MM.1S (cell line): Measurements from ENCODE around the gene INO80D.
"Not testable (repeated sequence)": the region's sequence is repeated elsewhere in the genome, so short reads cannot be mapped to it uniquely, and the experiment has no call there.

Source experiments
- DNase-seq: peaks from one replicate; pipeline ENCODE4 v3.0.0-alpha.2; 2015
- H2AFZ ChIP-seq: fragments of 300-600 bp; sonication (generic); 2 replicates; pipeline ENCODE4 v1.6.0; 2016; ENCODE audit warnings: antibody characterized with exemption, low read length
- H3F3A ChIP-seq: fragments of 300-600 bp; sonication (generic); 2 replicates; pipeline ENCODE4 v1.6.1; 2016; ENCODE audit warnings: mild to moderate bottlenecking, antibody characterized with exemption, low read length, moderate library complexity, mixed read lengths; ENCODE audit not compliant: insufficient read depth
- H3K27ac ChIP-seq: fragments of 300-600 bp; sonication (generic); 2 replicates; pipeline ENCODE4 v1.5.1; 2016; ENCODE audit warnings: mild to moderate bottlenecking, low read length
- H3K27me3 ChIP-seq: fragments of 300-600 bp; sonication (generic); replicated peaks from 2 replicates; pipeline ENCODE4 v1.6.0; 2016; ENCODE audit warnings: low read length; ENCODE audit not compliant: insufficient read depth
- H3K36me3 ChIP-seq: fragments of 300-600 bp; sonication (generic); replicated peaks from 2 replicates; pipeline ENCODE4 v1.6.1; 2016; ENCODE audit warnings: mild to moderate bottlenecking, low read length, mixed read lengths; ENCODE audit not compliant: insufficient read depth
- H3K4me1 ChIP-seq: fragments of 300-600 bp; sonication (generic); 2 replicates; pipeline ENCODE4 v1.6.1; 2016; ENCODE audit warnings: low read length, mixed read lengths
- H3K4me2 ChIP-seq: fragments of 300-600 bp; sonication (generic); 2 replicates; pipeline ENCODE4 v1.6.0; 2016; ENCODE audit warnings: low read depth, low read length
- H3K4me3 ChIP-seq: fragments of 300-600 bp; sonication (generic); 2 replicates; pipeline ENCODE4 v1.5.1; 2016; ENCODE audit warnings: low read length, mixed read lengths
- H3K79me2 ChIP-seq: fragments of 300-600 bp; sonication (generic); 2 replicates; pipeline ENCODE4 v1.6.1; 2016; ENCODE audit warnings: mixed run types, low read length, mixed read lengths
- H3K9ac ChIP-seq: fragments of 300-600 bp; sonication (generic); 2 replicates; pipeline ENCODE4 v1.6.1; 2016; ENCODE audit warnings: low read length, mixed read lengths
- H3K9me2 ChIP-seq: fragments of 300-600 bp; sonication (generic); replicated peaks from 2 replicates; pipeline ENCODE4 v1.6.1; 2016; ENCODE audit warnings: mild to moderate bottlenecking, low read length, mixed read lengths; ENCODE audit not compliant: insufficient read depth
- H3K9me3 ChIP-seq: fragments of 300-600 bp; sonication (generic); replicated peaks from 2 replicates; pipeline ENCODE4 v1.6.1; 2016; ENCODE audit warnings: mild to moderate bottlenecking, low read length, mixed read lengths; ENCODE audit not compliant: insufficient read depth
- H4K20me1 ChIP-seq: fragments of 300-600 bp; sonication (generic); 2 replicates; pipeline ENCODE4 v1.6.1; 2016; ENCODE audit warnings: mild to moderate bottlenecking, low read length, moderate library complexity, mixed read lengths; ENCODE audit not compliant: insufficient read depth
- EZH2 ChIP-seq: fragments of 300-600 bp; sonication (generic); optimal IDR thresholded peaks from 2 replicates; pipeline ENCODE3; 2017; ENCODE audit warnings: low read depth, mild to moderate bottlenecking, antibody characterized with exemption, low read length, mixed read lengths
- EZH2phosphoT487 ChIP-seq: fragments of 300-600 bp; sonication (generic); IDR thresholded peaks from 2 replicates; pipeline ENCODE4 v1.6.1; 2018; ENCODE audit warnings: antibody characterized with exemption, low read length
- TF ChIP-seq, protein P1 (sequence below): fragments of 300-600 bp; sonication (generic); IDR thresholded peaks from 2 replicates; pipeline ENCODE4 v1.5.1; 2016; ENCODE audit warnings: antibody characterized with exemption, low read length, mixed read lengths

INO80D gene

DNA sequence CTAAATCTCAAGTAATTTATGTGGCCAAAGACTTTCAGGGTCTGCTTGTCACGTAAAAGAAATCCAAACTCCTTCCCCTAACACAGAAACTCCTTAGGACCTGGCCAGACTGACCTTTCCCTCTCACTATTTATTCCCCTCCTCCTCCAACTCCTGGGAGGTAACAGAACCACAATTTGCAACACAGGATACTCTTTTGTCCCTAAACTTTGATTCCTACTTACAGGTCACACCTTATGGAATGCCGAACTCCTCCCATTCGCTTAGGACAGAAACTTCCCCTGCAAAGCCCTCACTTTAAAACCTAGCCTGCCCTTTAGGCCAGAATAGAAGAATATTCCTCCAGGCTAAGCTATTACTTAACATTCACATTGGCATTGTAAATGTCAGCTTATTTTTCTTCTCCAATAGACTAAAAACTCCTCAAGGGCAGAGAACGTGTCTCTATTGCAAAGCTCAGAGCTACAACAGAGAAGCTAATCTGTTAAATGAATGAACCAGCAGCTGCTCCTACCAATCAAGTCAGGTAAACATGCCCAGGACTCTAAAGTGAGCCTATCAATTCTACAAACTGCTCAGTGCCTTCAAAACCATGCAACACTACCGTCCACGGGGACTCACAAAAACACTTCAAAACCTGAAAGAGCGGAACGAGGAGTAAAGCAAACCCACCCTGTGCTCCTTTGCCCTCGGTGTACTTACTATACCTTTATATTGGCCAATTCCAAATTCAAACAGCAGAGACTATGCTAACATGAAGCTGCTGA is 6.1 kb downstream of the INO80D start:
- H2AFZ ChIP-seq, result no peak overlapping the region
- H3K9ac ChIP-seq, result no peak overlapping the region
- H3K4me1 ChIP-seq, result peaks cover 18% of the 10 kb centered on the region
- no peak overlapping the region for H3K27ac ChIP-seq
- H3K79me2 ChIP-seq, result peaks cover 97% of the 10 kb centered on the region
- no peak overlapping the region for H3K4me2 ChIP-seq
- TF ChIP-seq EZH2phosphoT487 (no peak), EZH2 (no peak)
- TF ChIP-seq, protein P1, sequence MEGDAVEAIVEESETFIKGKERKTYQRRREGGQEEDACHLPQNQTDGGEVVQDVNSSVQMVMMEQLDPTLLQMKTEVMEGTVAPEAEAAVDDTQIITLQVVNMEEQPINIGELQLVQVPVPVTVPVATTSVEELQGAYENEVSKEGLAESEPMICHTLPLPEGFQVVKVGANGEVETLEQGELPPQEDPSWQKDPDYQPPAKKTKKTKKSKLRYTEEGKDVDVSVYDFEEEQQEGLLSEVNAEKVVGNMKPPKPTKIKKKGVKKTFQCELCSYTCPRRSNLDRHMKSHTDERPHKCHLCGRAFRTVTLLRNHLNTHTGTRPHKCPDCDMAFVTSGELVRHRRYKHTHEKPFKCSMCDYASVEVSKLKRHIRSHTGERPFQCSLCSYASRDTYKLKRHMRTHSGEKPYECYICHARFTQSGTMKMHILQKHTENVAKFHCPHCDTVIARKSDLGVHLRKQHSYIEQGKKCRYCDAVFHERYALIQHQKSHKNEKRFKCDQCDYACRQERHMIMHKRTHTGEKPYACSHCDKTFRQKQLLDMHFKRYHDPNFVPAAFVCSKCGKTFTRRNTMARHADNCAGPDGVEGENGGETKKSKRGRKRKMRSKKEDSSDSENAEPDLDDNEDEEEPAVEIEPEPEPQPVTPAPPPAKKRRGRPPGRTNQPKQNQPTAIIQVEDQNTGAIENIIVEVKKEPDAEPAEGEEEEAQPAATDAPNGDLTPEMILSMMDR, result no peak
- no peak overlapping the region for H3K4me3 ChIP-seq
- no peaks in the 10 kb centered on the region for H3K9me3 ChIP-seq
- no peak for DNase-seq
- H3K27me3 ChIP-seq, result no peaks in the 10 kb centered on the region
- peaks cover 6% of the 10 kb centered on the region for H3F3A ChIP-seq
- no peaks in the 10 kb centered on the region for H3K36me3 ChIP-seq
- no peaks in the 10 kb centered on the region for H3K9me2 ChIP-seq
- H4K20me1 ChIP-seq, result peaks cover 7% of the 10 kb centered on the region; the same call in 1 of the 2 replicates

DNA sequence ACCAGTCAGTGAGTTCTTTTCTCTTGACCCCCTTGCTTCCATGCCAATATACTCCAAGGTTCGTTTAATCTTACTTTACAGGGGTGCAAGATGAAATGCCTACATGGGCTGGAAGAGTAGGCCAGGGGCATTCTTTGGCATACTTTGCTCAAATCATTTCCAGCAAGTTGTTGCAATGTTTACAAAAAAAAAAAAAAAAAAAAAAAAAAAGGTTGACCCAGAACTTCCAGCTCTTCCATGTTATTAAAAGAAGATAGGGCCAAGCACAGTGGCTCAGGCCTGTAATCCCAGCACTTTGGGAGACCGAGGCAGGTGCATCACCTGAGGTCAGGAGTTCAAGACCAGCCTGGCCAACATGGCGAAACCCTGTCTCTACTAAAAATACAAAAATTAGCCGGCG is 8.1 kb downstream of the INO80D start:
- H3K27ac ChIP-seq, H3K4me2 ChIP-seq, H3K9me3 ChIP-seq, H3F3A ChIP-seq, H3K9me2 ChIP-seq, H3K4me3 ChIP-seq, H4K20me1 ChIP-seq, H2AFZ ChIP-seq, H3K27me3 ChIP-seq, DNase-seq, H3K9ac ChIP-seq, H3K36me3 ChIP-seq: not testable (repeated sequence)
- peaks cover 97% of the 10 kb centered on the region for H3K79me2 ChIP-seq
- H3K4me1 ChIP-seq, result peaks cover 23% of the 10 kb centered on the region

DNA sequence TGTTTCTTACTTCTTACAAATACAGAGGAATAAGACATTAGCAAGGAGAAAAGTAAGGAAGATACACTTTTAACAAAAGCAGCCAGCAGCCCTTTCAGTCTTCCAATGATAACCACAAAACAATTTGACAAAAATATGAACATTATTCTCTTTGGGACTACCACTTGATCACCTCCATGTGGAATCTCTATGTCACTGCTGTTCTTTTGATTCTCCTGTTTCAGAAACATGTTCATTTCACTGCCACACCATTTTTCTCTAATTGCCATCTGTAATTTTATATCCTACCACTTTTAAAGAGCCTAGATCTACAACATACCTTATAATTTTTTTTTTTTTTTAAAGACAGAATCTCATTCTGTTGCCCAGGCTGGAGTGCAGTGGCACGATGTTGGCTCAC is 10.9 kb downstream of the INO80D start:
- Histone ChIP-seq H3K9ac (no peak overlapping the region), H3K4me1 (peaks cover 8% of the 10 kb centered on the region; the same call in 1 of the 2 replicates), H3K27ac (no peak overlapping the region), H3K4me3 (no peak overlapping the region), H3K9me3 (no peaks in the 10 kb centered on the region), H2AFZ (no peak overlapping the region), H3F3A (no peaks in the 10 kb centered on the region), H3K36me3 (no peaks in the 10 kb centered on the region; the same call in 1 of the 2 replicates), H3K27me3 (no peaks in the 10 kb centered on the region), H3K79me2 (peaks cover 96% of the 10 kb centered on the region), H3K4me2 (no peak overlapping the region), H4K20me1 (peaks cover 1% of the 10 kb centered on the region; the same call in 1 of the 2 replicates), H3K9me2 (no peaks in the 10 kb centered on the region)
- DNase-seq, result no peak
- TF ChIP-seq EZH2phosphoT487 (no peak), EZH2 (no peak)
- TF ChIP-seq, protein P1, result no peak

DNA sequence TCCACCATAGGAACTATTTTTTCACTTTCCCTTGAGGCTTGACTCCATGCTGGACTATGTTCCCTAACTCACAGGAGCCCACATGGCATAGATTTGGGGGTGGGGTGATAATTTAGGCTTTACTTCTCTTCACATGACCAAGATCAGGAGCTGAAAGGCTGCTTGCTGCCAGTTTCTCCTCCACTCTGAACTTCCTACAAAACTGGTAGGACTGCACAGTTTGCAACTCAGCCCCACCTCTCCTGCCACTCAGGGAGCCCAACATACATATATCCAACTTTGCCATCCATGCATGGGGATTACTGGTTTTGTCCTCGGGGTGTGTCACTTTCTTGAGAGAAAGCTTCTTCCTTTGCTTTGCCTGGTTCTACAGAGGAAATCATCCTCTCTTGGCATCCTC is 14.2 kb downstream of the INO80D start:
- TF ChIP-seq, protein P1, result no peak
- no peak for TF ChIP-seq EZH2phosphoT487
- no peak for TF ChIP-seq EZH2
- Histone ChIP-seq H3K4me2 (no peak overlapping the region), H3F3A (no peaks in the 10 kb centered on the region), H3K9me2 (no peaks in the 10 kb centered on the region), H3K27me3 (no peaks in the 10 kb centered on the region), H3K9me3 (no peaks in the 10 kb centered on the region), H3K36me3 (no peaks in the 10 kb centered on the region; the same call in 1 of the 2 replicates), H3K4me3 (no peak overlapping the region), H3K79me2 (peaks cover 96% of the 10 kb centered on the region), H2AFZ (no peak overlapping the region), H4K20me1 (no peaks in the 10 kb centered on the region), H3K4me1 (peaks cover 8% of the 10 kb centered on the region; the same call in 1 of the 2 replicates), H3K27ac (no peak overlapping the region), H3K9ac (no peak overlapping the region)
- no peak for DNase-seq
